OCI-M2 (cell line): ENCODE results near the gene GCNT1.
"Not testable (repeated sequence)": the region's sequence is repeated elsewhere in the genome, so short reads cannot be mapped to it uniquely, and the experiment has no call there.

ENCODE experiments used
- DNase-seq: peaks from one replicate; lab custom pipeline; 2025; ENCODE audit not compliant: unreplicated experiment; lab: John Stamatoyannopoulos, UW

Gene GCNT1

GRCh38 chr9:76458903-76459693 is at the start of gene GCNT1:
Gene GCNT1, plus strand, starts transcription at chr9:76459182. Its CDS starts 43,200 bp downstream, at chr9:76502382.
- no peak for DNase-seq

GRCh38 chr9:76412638-76413037 is 46.3 kb upstream of the GCNT1 start:
- DNase-seq: no peak

GRCh38 chr9:76413658-76414057 is 45.3 kb upstream of the GCNT1 start:
- no peak for DNase-seq

GRCh38 chr9:76414661-76415060 is 44.3 kb upstream of the GCNT1 start:
- DNase-seq: no peak

- DNase-seq: no peak
Measured at GRCh38 chr9:76415154-76415553, 43.8 kb upstream of the GCNT1 start.

- no peak for DNase-seq
Measured at GRCh38 chr9:76415731-76416130, 43.3 kb upstream of the GCNT1 start.

GRCh38 chr9:76417394-76417793 is 41.6 kb upstream of the GCNT1 start:
- DNase-seq: no peak

- DNase-seq: no peak
Measured at GRCh38 chr9:76419782-76420380, 39.1 kb upstream of the GCNT1 start.

GRCh38 chr9:76423216-76424177 is 35.5 kb upstream of the GCNT1 start:
- DNase-seq: no peak

- no peak for DNase-seq
Measured at GRCh38 chr9:76424491-76424890, 34.5 kb upstream of the GCNT1 start.

GRCh38 chr9:76425677-76426453 is 33.1 kb upstream of the GCNT1 start:
- DNase-seq: no peak

- no peak for DNase-seq
Measured at GRCh38 chr9:76426807-76427419, 32.1 kb upstream of the GCNT1 start.

GRCh38 chr9:76431601-76432000 is 27.4 kb upstream of the GCNT1 start:
- DNase-seq: no peak

GRCh38 chr9:76433406-76433805 is 25.6 kb upstream of the GCNT1 start:
- no peak for DNase-seq

- no peak for DNase-seq
Measured at GRCh38 chr9:76433836-76434235, 25.1 kb upstream of the GCNT1 start.

- DNase-seq: not testable (repeated sequence)
Measured at GRCh38 chr9:76434897-76435296, 24.1 kb upstream of the GCNT1 start.

GRCh38 chr9:76437017-76437699 is 21.8 kb upstream of the GCNT1 start:
- not testable (repeated sequence) for DNase-seq

- DNase-seq: no peak
Measured at GRCh38 chr9:76438841-76439588, 20.0 kb upstream of the GCNT1 start.
